A549 (cell line): ENCODE measurements around the gene MSI2. TPM values are rescaled to one million over a fixed set of nuclear protein-coding genes. Genes with fewer than 3 reads are reported as not detected.
A peak's percentile ranks its signal among the peaks of the same experiment; 100 is the strongest.

ENCODE experiments used
- ATAC-seq, 2 experiments: fragments of 200-7000 bp in 1 of 2; fragments of >200 bp in 1 of 2; cut with Nextera tagmentation in 1 of 2; cut with Tn5 transposase in 1 of 2; 3 replicates each; pipeline versions ENCODE4 v1.8.0 to v1.9.1; 2018 to 2020; ENCODE audit warnings: mild to moderate bottlenecking in 1 of 2, moderate library complexity in 1 of 2
- CTCF ChIA-PET: fragments of 300-600 bp; sonication (Branson Sonifier 250); formaldehyde crosslinking; extraction: SDS; loops from one replicate; lab custom pipeline; 2021; ENCODE audit warnings: antibody characterized with exemption, inconsistent platforms; lab: Yijun Ruan, JAX
- POLR2A ChIA-PET: fragments of 350-600 bp; formaldehyde crosslinking; extraction: SDS; loops from one replicate; lab custom pipeline; 2021; ENCODE audit warnings: antibody characterized with exemption, inconsistent platforms; lab: Yijun Ruan, JAX
- DNase-seq, 2 experiments: peaks; one replicate each; pipeline versions ENCODE4 v3.0.0 to v3.0.0-alpha.2; 2011 to 2016; ENCODE audit warnings: low read depth in 1 of 2, low spot score in 1 of 2
- FAIRE-seq: peaks from 2 replicates; lab custom pipeline; 2011; peaks lifted over from hg19 to GRCh38; lab: Jason Lieb, UNC
- H3K27ac ChIP-seq, 2 experiments: fragments of >200 bp; sonication (Bioruptor Twin); formaldehyde crosslinking; 3 replicates each; pipeline ENCODE4 v1.5.1; 2016 to 2017
- H3K4me1 ChIP-seq: fragments of >200 bp; sonication (Bioruptor Twin); formaldehyde crosslinking; 3 replicates; pipeline ENCODE4 v1.6.1; 2016
- H3K4me2 ChIP-seq: fragments of >200 bp; sonication (Bioruptor Twin); formaldehyde crosslinking; 3 replicates; pipeline ENCODE4 v1.6.1; 2016
- H3K4me3 ChIP-seq: fragments of >200 bp; sonication (Bioruptor Twin); formaldehyde crosslinking; 3 replicates; pipeline ENCODE4 v1.5.1; 2016
- H3K9me3 ChIP-seq: fragments of >200 bp; sonication (Bioruptor Twin); formaldehyde crosslinking; 3 replicates; pipeline ENCODE4 v1.6.1; 2016
- CBX8 ChIP-seq: fragments of 200-600 bp; sonication (generic); IDR thresholded peaks from 2 replicates; pipeline ENCODE4 v1.6.1; 2016
- CEBPB ChIP-seq, 2 experiments: fragments of >200 bp in 1 of 2; sonication (Bioruptor Twin) in 1 of 2; formaldehyde crosslinking in 1 of 2; IDR thresholded peaks; 2 replicates each; pipeline ENCODE4 v1.6.1; 2012 to 2016
- CHD2 ChIP-seq: fragments of 150-350 bp; IDR thresholded peaks from 2 replicates; pipeline ENCODE4 v1.6.1; 2014; ENCODE audit warnings: low read length; ENCODE audit not compliant: partially characterized antibody
- CHD4 ChIP-seq: fragments of 200-600 bp; sonication (generic); IDR thresholded peaks from 2 replicates; pipeline ENCODE4 v1.6.1; 2016; ENCODE audit warnings: antibody characterized with exemption, mild to moderate bottlenecking, borderline replicate concordance
- FOSB ChIP-seq: fragments of 250-450 bp; sonication (Bioruptor Pico); IDR thresholded peaks from 2 replicates; pipeline ENCODE4 v1.5.0; 2020; ENCODE audit warnings: mild to moderate bottlenecking, moderate library complexity
- FOSL2 ChIP-seq, 2 experiments: fragments of 450-650 bp in 1 of 2; fragments of >200 bp in 1 of 2; sonication (Bioruptor Twin) in 1 of 2; formaldehyde crosslinking; IDR thresholded peaks; 2 replicates each; pipeline versions ENCODE4 v1.5.0 to v1.6.1; 2016 to 2020; ENCODE audit warnings: mild to moderate bottlenecking in 1 of 2, moderate library complexity in 1 of 2
- HEYL ChIP-seq: fragments of 250-450 bp; sonication (Bioruptor Pico); IDR thresholded peaks from 2 replicates; pipeline ENCODE4 v1.8.0; 2021; ENCODE audit warnings: mild to moderate bottlenecking, moderate library complexity
- HOXB13 ChIP-seq: fragments of 250-450 bp; sonication (Bioruptor Pico); IDR thresholded peaks from 2 replicates; pipeline ENCODE4 v1.5.0; 2020; ENCODE audit warnings: low read depth, mild to moderate bottlenecking, moderate library complexity
- JUN ChIP-seq, 2 experiments: fragments of >200 bp; sonication (Bioruptor Twin); formaldehyde crosslinking; IDR thresholded peaks; 2 replicates in 1 of 2; 3 replicates in 1 of 2; pipeline ENCODE4 v1.6.1; 2016 to 2017
- KDM5A ChIP-seq: fragments of 200-600 bp; sonication (generic); IDR thresholded peaks from 2 replicates; pipeline ENCODE4 v1.6.1; 2016; ENCODE audit warnings: antibody characterized with exemption, mild to moderate bottlenecking
- MYC ChIP-seq: IDR thresholded peaks from 2 replicates; pipeline ENCODE4 v1.6.1; 2012; ENCODE audit warnings: mild to moderate bottlenecking, inconsistent platforms, low read length, improper control_type of control experiment, borderline replicate concordance
- NFE2L2 ChIP-seq: fragments of 150-350 bp; conservative IDR thresholded peaks from 2 replicates; pipeline ENCODE4 v1.6.1; 2014; ENCODE audit warnings: low read length
- NPAS2 ChIP-seq: fragments of 250-450 bp; sonication (Bioruptor Pico); IDR thresholded peaks from 2 replicates; pipeline ENCODE4 v1.8.0; 2022; ENCODE audit warnings: mild to moderate bottlenecking, moderate library complexity, borderline replicate concordance
- NR3C1 ChIP-seq: fragments of >200 bp; sonication (Bioruptor Twin); formaldehyde crosslinking; IDR thresholded peaks from 3 replicates; pipeline ENCODE4 v1.6.1; 2017
- SMC3 ChIP-seq: fragments of >200 bp; sonication (Bioruptor Twin); formaldehyde crosslinking; IDR thresholded peaks from 3 replicates; pipeline ENCODE4 v1.6.1; 2018; ENCODE audit warnings: inconsistent platforms
- SREBF2 ChIP-seq: fragments of 450-650 bp; IDR thresholded peaks from 2 replicates; pipeline ENCODE4 v1.6.1; 2014; ENCODE audit warnings: mild to moderate bottlenecking, moderate library complexity
- TFCP2L1 ChIP-seq: fragments of 250-450 bp; sonication (Bioruptor Pico); IDR thresholded peaks from 2 replicates; pipeline ENCODE4 v1.5.0; 2021; ENCODE audit warnings: mild to moderate bottlenecking
- ZC3H11A ChIP-seq: fragments of 450-650 bp; IDR thresholded peaks from 2 replicates; pipeline ENCODE4 v1.6.1; 2014; ENCODE audit warnings: antibody characterized with exemption, mild to moderate bottlenecking
- ZFP36 ChIP-seq: fragments of 450-650 bp; IDR thresholded peaks from 2 replicates; pipeline ENCODE4 v1.6.1; 2014; ENCODE audit warnings: borderline replicate concordance; ENCODE audit not compliant: partially characterized antibody
- ZSCAN20 ChIP-seq: fragments of 250-450 bp; sonication (Bioruptor Pico); IDR thresholded peaks from 2 replicates; pipeline ENCODE4 v1.8.0; 2022; ENCODE audit warnings: mild to moderate bottlenecking, moderate library complexity
- WGBS: methylation state at CpG from one replicate; pipeline ENCODE4 v1.1.6; 2017; ENCODE audit errors: missing lambda C conversion rate; 5-methylcytosine and 5-hydroxymethylcytosine counted together
- polyA plus RNA-seq, 4 experiments: library from polyadenylated mRNA; depleted of rRNA in 3 of 4; stranded (reverse); fragments of >200 nt; fragmentation: RNase III in 1 of 4; extraction: RNeasy Plus Mini Kit Qiagen cat#74134 plus additional on column Dnase treatment in 1 of 4; gene quantifications; 2 replicates in 3 of 4; 3 replicates in 1 of 4; pipeline ENCODE4 v1.2.3, GENCODE V29; 2011 to 2017
- TF ChIP-seq, protein P1 (sequence below): fragments of 150-350 bp; IDR thresholded peaks from 2 replicates; pipeline ENCODE4 v1.6.1; 2014; ENCODE audit warnings: low read depth, mild to moderate bottlenecking, low read length
- TF ChIP-seq, protein P2 (sequence below): fragments of >200 bp; sonication (Bioruptor Twin); formaldehyde crosslinking; IDR thresholded peaks from 3 replicates; pipeline ENCODE4 v1.6.1; 2016
- TF ChIP-seq, protein P3 (sequence below): IDR thresholded peaks from 2 replicates; pipeline ENCODE4 v1.6.1; 2012; ENCODE audit warnings: low read depth, borderline replicate concordance

The MSI2 gene
- polyA plus RNA-seq, 2 of the 4 experiments (the other 2 are of a cell fraction) = 43.6 to 44.4 TPM

DNA sequence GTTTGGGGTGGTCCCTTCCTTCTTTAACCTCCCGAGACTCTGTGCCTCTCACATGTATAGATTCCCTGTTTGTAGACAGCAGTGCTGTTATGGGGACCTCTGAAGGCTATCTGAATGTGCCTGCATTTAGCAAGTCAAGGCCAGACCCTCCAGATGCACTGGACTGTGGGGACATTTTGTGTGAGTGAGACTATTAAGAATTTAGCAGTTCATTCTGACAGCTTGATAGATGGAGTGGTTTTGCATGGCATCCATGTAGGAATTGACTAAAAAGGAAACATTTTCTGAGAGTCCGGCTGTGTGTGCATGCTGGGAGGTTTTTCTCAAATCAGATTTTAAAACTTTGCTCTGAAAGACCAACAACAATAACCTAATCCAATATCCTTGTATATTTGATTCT, 226.3 kb downstream of the MSI2 start:
- Histone ChIP-seq H3K9me3 (no peaks in the 10 kb centered on the region), H3K27ac (0 out of 6 replicates have a peak overlapping the region, but pooled peaks of 1 of the 2 experiments have one; percentile 8), H3K4me3 (no peak overlapping the region), H3K4me1 (peaks cover 26% of the 10 kb centered on the region)
- ChIA-PET CTCF (interaction anchor here (1.3 kb wide), 1 partner anchor 9 kb away, joined by 3 read pairs; no protein-coding TSS in a partner anchor), POLR2A (no interaction called here)
- ATAC-seq (no peak), FAIRE-seq (no peak)
- TF ChIP-seq NR3C1 = no peak
- no peak for TF ChIP-seq MYC
- no peak for TF ChIP-seq CEBPB (IDR thresholded peaks at IDR 0.05)
- no peak for TF ChIP-seq CHD4
- no peak for TF ChIP-seq ZFP36
- TF ChIP-seq CBX8 = no peak
- TF ChIP-seq ZC3H11A = no peak
- TF ChIP-seq CHD2 = no peak
- TF ChIP-seq HEYL = no peak
- TF ChIP-seq SREBF2 = no peak
- no peak for TF ChIP-seq NPAS2
- no peak for TF ChIP-seq FOSB
- TF ChIP-seq, all 56 proteins: peak for 0
- no peak overlapping the region for H3K4me2 ChIP-seq
- no peak for DNase-seq
- WGBS = 85% methylated on average over 2 of the region's 2 CpGs

DNA sequence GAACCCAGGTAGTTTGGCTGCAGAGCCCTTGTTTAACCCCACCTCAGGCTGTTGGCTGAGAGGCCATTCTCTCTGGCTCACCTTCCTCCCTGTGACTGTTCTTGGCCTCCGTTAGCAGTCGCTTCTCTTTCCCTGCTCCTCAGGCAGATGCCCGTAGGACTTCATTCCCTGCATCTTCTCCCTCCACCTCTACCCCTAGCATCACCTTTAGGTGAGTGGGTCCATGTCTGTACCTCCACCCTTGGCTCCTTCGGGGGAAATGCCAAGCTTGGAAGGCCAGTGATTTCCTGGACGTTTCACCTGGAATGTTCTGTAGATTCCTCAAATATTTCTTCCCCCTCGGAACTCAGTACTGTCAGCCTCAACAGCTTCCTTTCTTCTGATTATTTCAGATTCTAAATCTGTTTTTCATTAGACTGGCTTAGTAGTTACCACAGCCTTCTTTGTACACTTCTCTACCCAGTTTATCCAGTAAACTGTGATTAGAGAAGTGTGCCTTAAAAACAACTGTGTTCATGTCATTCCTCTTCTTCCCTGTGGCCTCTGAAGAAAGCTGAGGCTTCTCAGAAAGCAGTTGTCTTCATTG, 227.9 kb downstream of the MSI2 start:
- H3K4me2 ChIP-seq = no peak overlapping the region
- ChIA-PET CTCF (interaction anchor here (0.9 to 4.7 kb wide), 5 partner anchors 9 to 355 kb away, joined by 3 to 15 read pairs (median 3); no protein-coding TSS in a partner anchor), POLR2A (no interaction called here)
- no peaks in the 10 kb centered on the region for H3K9me3 ChIP-seq
- no peak for DNase-seq
- TF ChIP-seq NFE2L2 (no peak), ZFP36 (no peak)
- TF ChIP-seq, protein P1, sequence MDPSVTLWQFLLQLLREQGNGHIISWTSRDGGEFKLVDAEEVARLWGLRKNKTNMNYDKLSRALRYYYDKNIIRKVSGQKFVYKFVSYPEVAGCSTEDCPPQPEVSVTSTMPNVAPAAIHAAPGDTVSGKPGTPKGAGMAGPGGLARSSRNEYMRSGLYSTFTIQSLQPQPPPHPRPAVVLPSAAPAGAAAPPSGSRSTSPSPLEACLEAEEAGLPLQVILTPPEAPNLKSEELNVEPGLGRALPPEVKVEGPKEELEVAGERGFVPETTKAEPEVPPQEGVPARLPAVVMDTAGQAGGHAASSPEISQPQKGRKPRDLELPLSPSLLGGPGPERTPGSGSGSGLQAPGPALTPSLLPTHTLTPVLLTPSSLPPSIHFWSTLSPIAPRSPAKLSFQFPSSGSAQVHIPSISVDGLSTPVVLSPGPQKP = no peak
- 87% methylated on average over 6 of the region's 6 CpGs for WGBS
- H3K4me3 ChIP-seq = no peak overlapping the region
- no peak for FAIRE-seq
- H3K27ac ChIP-seq = peak overlapping the region in 1 of 2 experiments; percentile 2; a peak in 1 of 6 replicates
- peaks cover 26% of the 10 kb centered on the region for H3K4me1 ChIP-seq
- no peak for ATAC-seq

DNA sequence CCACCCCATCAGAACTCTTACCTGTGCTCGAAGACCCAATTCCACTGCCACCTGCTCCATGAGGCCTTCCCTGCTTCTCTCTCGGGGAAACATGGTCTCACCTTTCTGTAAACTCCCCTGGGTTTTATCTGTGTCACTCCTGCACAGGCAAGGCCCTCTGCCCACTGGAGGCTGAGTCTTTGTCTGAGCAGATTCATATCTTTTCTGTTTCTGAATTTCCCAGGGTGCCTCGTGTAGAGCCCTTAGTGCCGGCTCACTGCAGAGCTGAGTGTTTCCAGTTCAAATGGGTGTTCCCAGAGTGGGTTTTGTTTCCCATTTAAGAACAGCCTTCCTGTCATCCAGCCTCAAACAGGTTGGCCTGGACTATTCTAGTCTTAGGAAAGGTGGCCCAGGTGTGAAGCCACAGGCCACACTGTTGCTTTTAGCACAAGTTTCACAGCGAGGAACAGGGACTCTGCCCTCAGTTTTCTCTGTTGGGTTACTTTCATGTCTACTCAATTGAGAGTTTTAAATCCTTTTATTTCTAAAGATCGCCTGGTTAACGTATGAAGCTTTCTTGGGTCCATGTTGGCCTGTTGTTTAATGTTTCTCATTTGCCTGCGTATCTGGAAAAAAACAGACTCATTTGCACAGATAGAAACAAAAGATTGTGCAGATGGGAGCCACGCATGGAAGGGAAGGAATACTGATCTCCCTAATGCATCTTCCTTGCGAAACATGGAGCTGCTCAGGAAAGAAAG, 228.7 kb downstream of the MSI2 start:
- WGBS = 90% methylated on average over 10 of the region's 10 CpGs
- no peak overlapping the region for H3K4me2 ChIP-seq
- H3K4me3 ChIP-seq = no peak overlapping the region
- no peak for DNase-seq
- POLR2A ChIA-PET = no interaction called here
- FAIRE-seq = no peak
- peaks cover 26% of the 10 kb centered on the region for H3K4me1 ChIP-seq
- no peak for ATAC-seq
- CTCF ChIA-PET = interaction anchor here (0.9 to 4.7 kb wide), 4 partner anchors 10 to 356 kb away, joined by 3 to 15 read pairs (median 3); no protein-coding TSS in a partner anchor
- no peaks in the 10 kb centered on the region for H3K9me3 ChIP-seq
- no peak overlapping the region for H3K27ac ChIP-seq
- TF ChIP-seq FOSL2 (IDR thresholded peaks at IDR 0.05) (no peak), FOSL2 (CRISPR knock-in tag; IDR thresholded peaks at IDR 0.05) (no peak), NFE2L2 (no peak), JUN (IDR thresholded peaks at IDR 0.05) (no peak), CHD4 (no peak), SMC3 (no peak), CHD2 (no peak), KDM5A (no peak), HOXB13 (CRISPR knock-in tag) (no peak), FOSB (no peak), ZFP36 (no peak), CEBPB (IDR thresholded peaks at IDR 0.05) (no peak), NR3C1 (no peak), HEYL (no peak), ZSCAN20 (CRISPR knock-in tag) (no peak), TFCP2L1 (no peak)
- TF ChIP-seq, protein P2, sequence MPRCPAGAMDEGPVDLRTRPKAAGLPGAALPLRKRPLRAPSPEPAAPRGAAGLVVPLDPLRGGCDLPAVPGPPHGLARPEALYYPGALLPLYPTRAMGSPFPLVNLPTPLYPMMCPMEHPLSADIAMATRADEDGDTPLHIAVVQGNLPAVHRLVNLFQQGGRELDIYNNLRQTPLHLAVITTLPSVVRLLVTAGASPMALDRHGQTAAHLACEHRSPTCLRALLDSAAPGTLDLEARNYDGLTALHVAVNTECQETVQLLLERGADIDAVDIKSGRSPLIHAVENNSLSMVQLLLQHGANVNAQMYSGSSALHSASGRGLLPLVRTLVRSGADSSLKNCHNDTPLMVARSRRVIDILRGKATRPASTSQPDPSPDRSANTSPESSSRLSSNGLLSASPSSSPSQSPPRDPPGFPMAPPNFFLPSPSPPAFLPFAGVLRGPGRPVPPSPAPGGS = no peak
- TF ChIP-seq, protein P1 = no peak
- TF ChIP-seq, protein P3, sequence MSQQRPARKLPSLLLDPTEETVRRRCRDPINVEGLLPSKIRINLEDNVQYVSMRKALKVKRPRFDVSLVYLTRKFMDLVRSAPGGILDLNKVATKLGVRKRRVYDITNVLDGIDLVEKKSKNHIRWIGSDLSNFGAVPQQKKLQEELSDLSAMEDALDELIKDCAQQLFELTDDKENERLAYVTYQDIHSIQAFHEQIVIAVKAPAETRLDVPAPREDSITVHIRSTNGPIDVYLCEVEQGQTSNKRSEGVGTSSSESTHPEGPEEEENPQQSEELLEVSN = no peak
